Measurements from ENCODE around the gene RPL10A. TPM values are rescaled to one million over a fixed set of nuclear protein-coding genes. Genes with fewer than 3 reads are reported as not detected.

Gene RPL10A
- total and polyA plus RNA-seq, 2 of the 13 experiments (the other 11 are each of a cell fraction or from before 2014, with no cell fraction given), result 1,854 to 2,726 TPM

GRCh38 chr6:35477028-35477427 lies 8.8 kb downstream of the RPL10A start (continued):
- no peak for TF ChIP-seq CERS6 (CRISPR knock-in tag; IDR thresholded peaks at IDR 0.05)
- no peak for TF ChIP-seq RCOR2 (CRISPR knock-in tag; IDR thresholded peaks at IDR 0.05)
- TF ChIP-seq PLRG1 (conservative IDR thresholded peaks at IDR 0.05), result no peak
- TF ChIP-seq ZNF256 (CRISPR knock-in tag; conservative IDR thresholded peaks at IDR 0.05), result no peak
- no peak for TF ChIP-seq HMGA1 (CRISPR knock-in tag; conservative IDR thresholded peaks at IDR 0.05)
- no peak for TF ChIP-seq ZNF512 (CRISPR knock-in tag; IDR thresholded peaks at IDR 0.05)
- TF ChIP-seq SSRP1 (CRISPR knock-in tag; IDR thresholded peaks at IDR 0.05), result no peak
- no peak for TF ChIP-seq CCDC6 (CRISPR knock-in tag; IDR thresholded peaks at IDR 0.05)
- TF ChIP-seq, protein P1, sequence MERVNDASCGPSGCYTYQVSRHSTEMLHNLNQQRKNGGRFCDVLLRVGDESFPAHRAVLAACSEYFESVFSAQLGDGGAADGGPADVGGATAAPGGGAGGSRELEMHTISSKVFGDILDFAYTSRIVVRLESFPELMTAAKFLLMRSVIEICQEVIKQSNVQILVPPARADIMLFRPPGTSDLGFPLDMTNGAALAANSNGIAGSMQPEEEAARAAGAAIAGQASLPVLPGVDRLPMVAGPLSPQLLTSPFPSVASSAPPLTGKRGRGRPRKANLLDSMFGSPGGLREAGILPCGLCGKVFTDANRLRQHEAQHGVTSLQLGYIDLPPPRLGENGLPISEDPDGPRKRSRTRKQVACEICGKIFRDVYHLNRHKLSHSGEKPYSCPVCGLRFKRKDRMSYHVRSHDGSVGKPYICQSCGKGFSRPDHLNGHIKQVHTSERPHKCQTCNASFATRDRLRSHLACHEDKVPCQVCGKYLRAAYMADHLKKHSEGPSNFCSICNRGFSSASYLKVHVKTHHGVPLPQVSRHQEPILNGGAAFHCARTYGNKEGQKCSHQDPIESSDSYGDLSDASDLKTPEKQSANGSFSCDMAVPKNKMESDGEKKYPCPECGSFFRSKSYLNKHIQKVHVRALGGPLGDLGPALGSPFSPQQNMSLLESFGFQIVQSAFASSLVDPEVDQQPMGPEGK (CRISPR knock-in tag; IDR thresholded peaks at IDR 0.05), result peak; percentile 76
- no peak for TF ChIP-seq HDAC2 (CRISPR knock-in tag; IDR thresholded peaks at IDR 0.05)
- TF ChIP-seq ZNF605 (CRISPR knock-in tag; IDR thresholded peaks at IDR 0.05), result peak; percentile 66; the same call in 1 of the 2 replicates
- peak; percentile 69; the same call in 1 of the 2 replicates for TF ChIP-seq NFIB (CRISPR knock-in tag; IDR thresholded peaks at IDR 0.05; ENCODE audit: borderline replicate concordance)
- TF ChIP-seq PAF1 (CRISPR knock-in tag; IDR thresholded peaks at IDR 0.05), result 0 out of 2 replicates have a peak, but pooled peaks have one; percentile 62
- no peak for TF ChIP-seq TBX3 (IDR thresholded peaks at IDR 0.05; ENCODE audit: borderline replicate concordance)
- no peak for TF ChIP-seq SRSF4 (IDR thresholded peaks at IDR 0.05; ENCODE audit: low read depth, low read length, poor library complexity, severe bottlenecking)
- TF ChIP-seq SMC3 (IDR thresholded peaks at IDR 0.05; ENCODE audit: low read length), result no peak
- TF ChIP-seq LCORL (IDR thresholded peaks at IDR 0.05), result no peak
- 0 out of 2 replicates have a peak, but pooled peaks have one; percentile 15 for TF ChIP-seq LCORL (CRISPR knock-in tag; IDR thresholded peaks at IDR 0.05)
- no peak for TF ChIP-seq KAT7 (CRISPR knock-in tag; IDR thresholded peaks at IDR 0.05; ENCODE audit: borderline replicate concordance)
- TF ChIP-seq, protein P2, sequence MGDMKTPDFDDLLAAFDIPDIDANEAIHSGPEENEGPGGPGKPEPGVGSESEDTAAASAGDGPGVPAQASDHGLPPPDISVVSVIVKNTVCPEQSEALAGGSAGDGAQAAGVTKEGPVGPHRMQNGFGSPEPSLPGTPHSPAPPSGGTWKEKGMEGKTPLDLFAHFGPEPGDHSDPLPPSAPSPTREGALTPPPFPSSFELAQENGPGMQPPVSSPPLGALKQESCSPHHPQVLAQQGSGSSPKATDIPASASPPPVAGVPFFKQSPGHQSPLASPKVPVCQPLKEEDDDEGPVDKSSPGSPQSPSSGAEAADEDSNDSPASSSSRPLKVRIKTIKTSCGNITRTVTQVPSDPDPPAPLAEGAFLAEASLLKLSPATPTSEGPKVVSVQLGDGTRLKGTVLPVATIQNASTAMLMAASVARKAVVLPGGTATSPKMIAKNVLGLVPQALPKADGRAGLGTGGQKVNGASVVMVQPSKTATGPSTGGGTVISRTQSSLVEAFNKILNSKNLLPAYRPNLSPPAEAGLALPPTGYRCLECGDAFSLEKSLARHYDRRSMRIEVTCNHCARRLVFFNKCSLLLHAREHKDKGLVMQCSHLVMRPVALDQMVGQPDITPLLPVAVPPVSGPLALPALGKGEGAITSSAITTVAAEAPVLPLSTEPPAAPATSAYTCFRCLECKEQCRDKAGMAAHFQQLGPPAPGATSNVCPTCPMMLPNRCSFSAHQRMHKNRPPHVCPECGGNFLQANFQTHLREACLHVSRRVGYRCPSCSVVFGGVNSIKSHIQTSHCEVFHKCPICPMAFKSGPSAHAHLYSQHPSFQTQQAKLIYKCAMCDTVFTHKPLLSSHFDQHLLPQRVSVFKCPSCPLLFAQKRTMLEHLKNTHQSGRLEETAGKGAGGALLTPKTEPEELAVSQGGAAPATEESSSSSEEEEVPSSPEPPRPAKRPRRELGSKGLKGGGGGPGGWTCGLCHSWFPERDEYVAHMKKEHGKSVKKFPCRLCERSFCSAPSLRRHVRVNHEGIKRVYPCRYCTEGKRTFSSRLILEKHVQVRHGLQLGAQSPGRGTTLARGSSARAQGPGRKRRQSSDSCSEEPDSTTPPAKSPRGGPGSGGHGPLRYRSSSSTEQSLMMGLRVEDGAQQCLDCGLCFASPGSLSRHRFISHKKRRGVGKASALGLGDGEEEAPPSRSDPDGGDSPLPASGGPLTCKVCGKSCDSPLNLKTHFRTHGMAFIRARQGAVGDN (CRISPR knock-in tag; IDR thresholded peaks at IDR 0.05), result peak; percentile 52; the same call in 1 of the 2 replicates
- TF ChIP-seq TCF12 (IDR thresholded peaks at IDR 0.05), result no peak
- TF ChIP-seq TCF12 (CRISPR knock-in tag; IDR thresholded peaks at IDR 0.05), result no peak
- TF ChIP-seq ZKSCAN8 (CRISPR knock-in tag; IDR thresholded peaks at IDR 0.05; ENCODE audit: borderline replicate concordance), result no peak
